Endodermal cell (in vitro differentiated cells): ENCODE measurements around the gene UCP2. TPM values are rescaled to one million over a fixed set of nuclear protein-coding genes. Genes with fewer than 3 reads are reported as not detected.
A peak's percentile ranks its signal among the peaks of the same experiment; 100 is the strongest.

Source experiments
- DNase-seq: peaks from one replicate; pipeline ENCODE4 v3.0.0-alpha.2; 2017
- H3K27ac ChIP-seq: 2 replicates; pipeline ENCODE4 v1.5.1; 2013; ENCODE audit warnings: mild to moderate bottlenecking, low read depth, low read length, moderate library complexity
- H3K27me3 ChIP-seq: 2 replicates; pipeline ENCODE4 v1.6.1; 2013; ENCODE audit warnings: mild to moderate bottlenecking, low read length, moderate library complexity; ENCODE audit not compliant: insufficient read depth, control insufficient read depth, poor library complexity, severe bottlenecking
- H3K36me3 ChIP-seq: 2 replicates; pipeline ENCODE4 v1.7.0; 2013; ENCODE audit warnings: mild to moderate bottlenecking, low read length, moderate library complexity; ENCODE audit not compliant: control insufficient read depth, insufficient read depth
- H3K4me1 ChIP-seq: one replicate; pipeline ENCODE4 v1.7.0; 2013; ENCODE audit warnings: low read length; ENCODE audit not compliant: control insufficient read depth, insufficient read depth
- H3K4me3 ChIP-seq: 2 replicates; pipeline ENCODE4 v1.5.1; 2013; ENCODE audit warnings: mild to moderate bottlenecking, low read length, moderate library complexity
- H3K9ac ChIP-seq: 2 replicates; pipeline ENCODE4 v1.6.1; 2013; ENCODE audit warnings: mild to moderate bottlenecking, low read length, moderate library complexity; ENCODE audit not compliant: poor library complexity, severe bottlenecking; ENCODE audit errors: extremely low read depth
- H3K9me3 ChIP-seq: 2 replicates; pipeline ENCODE4 v1.6.1; 2013; ENCODE audit warnings: mild to moderate bottlenecking, low read length, moderate library complexity; ENCODE audit not compliant: control insufficient read depth
- H3K27ac Mint-ChIP-seq: 2 replicates; pipeline ENCODE4 v1.8.0; 2020; ENCODE audit warnings: mixed read lengths
- H3K27me3 Mint-ChIP-seq: 2 replicates; pipeline ENCODE4 v1.8.0; 2021; ENCODE audit warnings: mild to moderate bottlenecking, mixed read lengths; ENCODE audit not compliant: insufficient read depth
- H3K36me3 Mint-ChIP-seq: 2 replicates; pipeline ENCODE4 v1.8.0; 2020; ENCODE audit warnings: low read depth, mixed read lengths
- H3K4me1 Mint-ChIP-seq: 2 replicates; pipeline ENCODE4 v1.8.0; 2020; ENCODE audit warnings: mixed read lengths
- H3K4me3 Mint-ChIP-seq: 2 replicates; pipeline ENCODE4 v1.8.0; 2020; ENCODE audit warnings: mild to moderate bottlenecking, moderate library complexity, mixed read lengths
- H3K9me3 Mint-ChIP-seq: 2 replicates; pipeline ENCODE4 v1.8.0; 2020; ENCODE audit warnings: mild to moderate bottlenecking, mixed read lengths
- CTCF ChIP-seq: fragments of 200-600 bp; sonication (generic); conservative IDR thresholded peaks from 2 replicates; pipeline ENCODE4 v1.5.0; 2021; ENCODE audit warnings: antibody characterized with exemption, mild to moderate bottlenecking
- WGBS, 2 experiments: methylation state at CpG; one replicate each; pipeline versions ENCODE4 v1.1.5 to v1.1.7; 2013; ENCODE audit warnings: missing lambda C conversion rate in 2 of 2, mixed read lengths in 1 of 2; ENCODE audit not compliant: insufficient coverage in 1 of 2, insufficient read length in 1 of 2; 5-methylcytosine and 5-hydroxymethylcytosine counted together
- total RNA-seq, 2 donors: library from RNA; stranded (reverse); fragmentation: NEBNext Ultra II Directional in 1 of 2; extraction: Animal tissue kit (Norgen Biotek cat#: 25700) in 1 of 2; gene quantifications; 2 replicates in 1 of 2; 3 replicates in 1 of 2; pipeline ENCODE4 v1.2.1, GENCODE V29; 2021

The UCP2 gene
- total RNA-seq, 2 donors from 2014 or later, result 140 to 202 TPM

GRCh38 chr11:73949912-73950311, 32.7 kb downstream of the UCP2 start:
- Histone ChIP-seq H3K4me1 (no peaks in the 10 kb centered on the region), H3K36me3 (no peaks in the 10 kb centered on the region), H3K9ac (no peak overlapping the region), H3K27ac (no peak overlapping the region), H3K27me3 (no peaks in the 10 kb centered on the region), H3K9me3 (peaks cover 12% of the 10 kb centered on the region), H3K4me3 (no peak overlapping the region)
- 80 to 90% methylated on average over 4 to 5 of the region's 5 CpGs for WGBS, 2 experiments
- Mint-ChIP-seq H3K36me3 (peaks cover 2% of the 10 kb centered on the region), H3K27ac (no peak overlapping the region), H3K4me3 (no peak overlapping the region), H3K4me1 (no peaks in the 10 kb centered on the region), H3K27me3 (peaks cover 6% of the 10 kb centered on the region), H3K9me3 (peaks cover 17% of the 10 kb centered on the region)
- no peak for TF ChIP-seq CTCF
- DNase-seq, result peak; percentile 1

- H3K9ac ChIP-seq, result no peak overlapping the region
- Mint-ChIP-seq H3K27ac (no peak overlapping the region), H3K36me3 (peaks cover 2% of the 10 kb centered on the region), H3K9me3 (peaks cover 17% of the 10 kb centered on the region), H3K4me3 (no peak overlapping the region), H3K4me1 (no peaks in the 10 kb centered on the region), H3K27me3 (peaks cover 8% of the 10 kb centered on the region)
- peaks cover 12% of the 10 kb centered on the region for H3K9me3 ChIP-seq
- no peak for DNase-seq
- no peaks in the 10 kb centered on the region for H3K4me1 ChIP-seq
- TF ChIP-seq CTCF, result no peak
- H3K27me3 ChIP-seq, result no peaks in the 10 kb centered on the region
- H3K36me3 ChIP-seq, result no peaks in the 10 kb centered on the region
- H3K27ac ChIP-seq, result no peak overlapping the region
- H3K4me3 ChIP-seq, result no peak overlapping the region
- 90 to 91% methylated on average over 4 of the region's 4 CpGs for WGBS, 2 experiments
Measured at GRCh38 chr11:73949246-73949645, 33.4 kb downstream of the UCP2 start.

GRCh38 chr11:73946798-73947458, 35.7 kb downstream of the UCP2 start:
- H3K4me1 Mint-ChIP-seq, result no peaks in the 10 kb centered on the region
- 89 to 97% methylated on average over 12 to 13 of the region's 13 CpGs for WGBS, 2 experiments
- Histone ChIP-seq H3K27me3 (no peaks in the 10 kb centered on the region), H3K4me3 (no peak overlapping the region), H3K4me1 (no peaks in the 10 kb centered on the region), H3K36me3 (no peaks in the 10 kb centered on the region), H3K9me3 (peaks cover 21% of the 10 kb centered on the region), H3K27ac (no peak overlapping the region), H3K9ac (no peak overlapping the region)
- peaks cover 30% of the 10 kb centered on the region for H3K9me3 Mint-ChIP-seq
- peaks cover 8% of the 10 kb centered on the region for H3K27me3 Mint-ChIP-seq
- no peak overlapping the region for H3K4me3 Mint-ChIP-seq
- peaks cover 2% of the 10 kb centered on the region for H3K36me3 Mint-ChIP-seq
- no peak for TF ChIP-seq CTCF
- no peak overlapping the region for H3K27ac Mint-ChIP-seq
- no peak for DNase-seq
